Skeletal muscle tissue (tissue), 4 donors: ENCODE measurements around the gene LRRK1. TPM values are rescaled to one million over a fixed set of nuclear protein-coding genes. Genes with fewer than 3 reads are reported as not detected.

Experiments used
- H3K27ac ChIP-seq: one replicate; pipeline ENCODE4 v1.7.0; 2013; ENCODE audit warnings: mild to moderate bottlenecking, low read depth, low read length, inconsistent platforms
- H3K27me3 ChIP-seq, 3 donors: one replicate each; pipeline ENCODE4 v1.7.0; 2013; ENCODE audit warnings: low read length in 3 of 3; ENCODE audit not compliant: control insufficient read depth in 3 of 3, insufficient read depth in 3 of 3
- H3K36me3 ChIP-seq, 3 donors: one replicate each; pipeline ENCODE4 v1.7.0; 2013; ENCODE audit warnings: low read length in 3 of 3; ENCODE audit not compliant: control insufficient read depth in 3 of 3, insufficient read depth in 3 of 3
- H3K4me1 ChIP-seq, 3 donors: one replicate each; pipeline ENCODE4 v1.7.0; 2013; ENCODE audit warnings: low read length in 3 of 3, mild to moderate bottlenecking in 3 of 3; ENCODE audit not compliant: control insufficient read depth in 3 of 3, insufficient read depth in 3 of 3
- H3K4me3 ChIP-seq, 3 donors: one replicate each; pipeline ENCODE4 v1.7.0; 2013; ENCODE audit warnings: low read length in 3 of 3
- H3K9ac ChIP-seq, 3 donors: one replicate each; pipeline ENCODE4 v1.7.0; 2013; ENCODE audit warnings: low read length in 3 of 3, mild to moderate bottlenecking in 3 of 3, moderate library complexity in 2 of 3, low read depth in 1 of 3
- H3K9me3 ChIP-seq, 3 donors: one replicate each; pipeline ENCODE4 v1.7.0; 2013; ENCODE audit warnings: low read length in 3 of 3; ENCODE audit not compliant: control insufficient read depth in 3 of 3
- total RNA-seq: library from RNA; depleted of rRNA; stranded (reverse); fragments of >200 nt; gene quantifications from one replicate; pipeline ENCODE4 v1.2.3, GENCODE V29; 2014
- donor health status: Osteomylitis.

LRRK1 gene
- total RNA-seq, 1 donor from 2014 or later = 3.7 TPM

DNA sequence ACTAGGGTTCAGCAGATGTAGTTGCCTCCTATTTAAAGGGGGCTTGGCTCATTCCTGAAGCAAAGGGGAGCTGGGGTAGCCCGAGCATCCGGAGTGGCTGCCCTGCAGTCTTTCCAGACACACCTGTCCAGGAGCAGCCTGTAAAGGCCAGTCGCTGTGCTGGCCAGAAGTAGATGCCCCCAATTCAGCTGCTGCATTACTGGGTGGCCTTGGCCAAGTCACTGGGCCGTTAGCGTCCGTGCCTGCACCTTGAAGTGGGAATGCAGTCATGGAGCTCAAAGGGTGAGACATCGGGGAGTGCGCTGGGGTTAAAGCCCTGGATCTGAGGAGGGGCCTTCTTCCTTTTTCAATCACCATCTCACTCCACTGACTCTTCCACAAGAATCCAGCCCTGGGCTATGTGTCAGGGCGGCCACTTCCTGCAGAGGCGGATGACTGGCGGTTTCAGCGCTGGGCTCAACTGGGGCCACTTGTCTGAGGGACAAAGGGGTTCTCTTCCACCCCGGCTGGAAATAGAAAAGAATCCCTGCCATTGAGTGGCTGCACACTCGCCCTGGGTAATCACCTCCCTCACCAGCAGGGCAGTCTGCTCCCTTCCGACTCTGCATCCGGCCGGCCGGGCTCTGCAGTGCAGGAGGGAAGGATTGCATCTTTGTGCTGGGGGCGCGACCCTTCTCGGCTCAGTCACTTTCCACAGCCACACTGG lies 27.7 kb upstream of the LRRK1 start:
- H3K4me1 ChIP-seq = peaks cover 8 to 10% (median 9%) of the 10 kb centered on the region in 3 donors
- H3K9me3 ChIP-seq = no peaks in the 10 kb centered on the region
- H3K27me3 ChIP-seq = peaks cover 12 to 31% (median 19%) of the 10 kb centered on the region in 3 donors
- no peak overlapping the region for H3K4me3 ChIP-seq
- H3K36me3 ChIP-seq = peaks cover 0 to 3% (median 0%) of the 10 kb centered on the region in 3 donors
- no peak overlapping the region for H3K27ac ChIP-seq
- H3K9ac ChIP-seq = no peak overlapping the region

DNA sequence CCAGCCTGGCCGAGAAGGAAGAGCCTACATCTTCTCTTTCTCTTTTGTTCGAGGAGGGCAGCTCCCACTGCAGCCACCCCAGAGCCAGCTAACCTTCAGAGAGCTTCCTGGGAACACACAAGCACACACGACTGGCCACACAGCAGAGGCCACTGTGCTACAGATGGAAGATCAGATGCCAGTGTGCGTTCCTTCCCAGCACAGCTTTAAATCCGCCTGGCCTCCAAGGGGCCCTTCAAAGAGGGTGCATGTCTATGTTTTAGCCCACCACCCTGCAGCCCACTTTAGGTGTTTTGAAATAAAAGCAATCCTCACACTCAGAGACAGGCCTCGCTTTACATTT lies 27.2 kb upstream of the LRRK1 start:
- Histone ChIP-seq H3K9me3 (no peaks in the 10 kb centered on the region), H3K27me3 (peaks cover 12 to 31% (median 19%) of the 10 kb centered on the region in 3 donors)

DNA sequence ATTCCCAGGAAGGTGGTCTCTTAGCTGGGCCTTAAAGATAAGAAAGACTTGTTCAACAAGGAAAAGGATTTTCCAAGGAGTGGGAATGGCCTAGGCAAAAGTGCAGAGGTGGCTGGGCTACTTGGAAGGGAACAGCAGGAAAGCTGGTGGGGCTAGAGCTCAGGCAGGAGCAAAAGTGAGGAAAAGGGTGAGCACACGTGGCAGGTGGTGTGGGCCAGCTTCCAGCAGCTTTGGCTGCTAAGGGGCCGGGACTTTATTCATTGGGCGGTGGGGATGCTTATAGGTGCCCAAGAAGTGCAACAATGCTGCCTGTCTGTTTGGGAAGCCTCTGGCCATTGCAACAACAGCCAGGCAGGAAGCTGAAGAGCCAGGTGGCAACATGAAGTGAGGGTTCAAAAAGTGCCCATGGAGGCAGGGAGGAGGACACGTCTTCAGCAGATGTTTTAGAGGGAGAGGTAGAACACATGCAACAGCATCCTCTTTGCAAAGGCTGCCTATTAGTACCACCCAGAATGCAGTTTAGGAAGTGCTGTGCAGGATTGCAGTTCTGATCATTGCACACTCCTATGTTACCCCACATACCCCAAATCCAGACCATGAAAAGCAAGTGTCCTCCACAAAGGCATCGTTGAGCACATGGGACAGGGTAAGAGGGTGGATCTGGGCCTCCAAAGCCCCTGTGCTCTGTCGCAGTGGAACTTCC lies 25.7 kb upstream of the LRRK1 start:
- no peak overlapping the region for H3K9ac ChIP-seq
- H3K27me3 ChIP-seq = peaks cover 12 to 27% (median 19%) of the 10 kb centered on the region in 3 donors
- no peak overlapping the region for H3K4me3 ChIP-seq
- H3K4me1 ChIP-seq = peaks cover 8 to 10% (median 9%) of the 10 kb centered on the region in 3 donors
- H3K36me3 ChIP-seq = peaks cover 0 to 8% (median 0%) of the 10 kb centered on the region in 3 donors
- no peak overlapping the region for H3K27ac ChIP-seq
- H3K9me3 ChIP-seq = no peaks in the 10 kb centered on the region

More for the DNA sequence above, 27.2 kb upstream of the LRRK1 start:
- H3K4me3 ChIP-seq = no peak overlapping the region
- H3K4me1 ChIP-seq = peaks cover 8 to 10% (median 9%) of the 10 kb centered on the region in 3 donors
- H3K36me3 ChIP-seq = peaks cover 0 to 3% (median 0%) of the 10 kb centered on the region in 3 donors
- H3K27ac ChIP-seq = no peak overlapping the region
- H3K9ac ChIP-seq = no peak overlapping the region

DNA sequence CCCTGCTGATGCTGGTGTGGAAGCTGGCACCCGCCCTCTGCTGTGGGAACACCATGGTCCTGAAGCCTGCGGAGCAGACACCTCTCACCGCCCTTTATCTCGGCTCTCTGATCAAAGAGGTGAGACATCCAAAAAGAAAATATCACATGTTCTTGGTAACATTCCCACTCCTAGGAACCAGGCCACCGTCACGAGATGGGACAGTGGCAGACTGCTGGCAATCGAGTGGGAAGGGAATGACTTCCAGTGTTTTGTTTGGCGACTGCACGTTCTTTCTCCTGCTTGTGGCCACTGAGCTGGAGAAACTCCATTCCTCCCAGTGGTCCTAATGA lies 25.2 kb upstream of the LRRK1 start:
- Histone ChIP-seq H3K27ac (no peak overlapping the region), H3K4me1 (peaks cover 10 to 12% (median 11%) of the 10 kb centered on the region in 3 donors), H3K9ac (no peak overlapping the region), H3K36me3 (peaks cover 0 to 8% (median 0%) of the 10 kb centered on the region in 3 donors), H3K4me3 (no peak overlapping the region), H3K27me3 (peaks cover 12 to 23% (median 16%) of the 10 kb centered on the region in 3 donors), H3K9me3 (no peaks in the 10 kb centered on the region)

DNA sequence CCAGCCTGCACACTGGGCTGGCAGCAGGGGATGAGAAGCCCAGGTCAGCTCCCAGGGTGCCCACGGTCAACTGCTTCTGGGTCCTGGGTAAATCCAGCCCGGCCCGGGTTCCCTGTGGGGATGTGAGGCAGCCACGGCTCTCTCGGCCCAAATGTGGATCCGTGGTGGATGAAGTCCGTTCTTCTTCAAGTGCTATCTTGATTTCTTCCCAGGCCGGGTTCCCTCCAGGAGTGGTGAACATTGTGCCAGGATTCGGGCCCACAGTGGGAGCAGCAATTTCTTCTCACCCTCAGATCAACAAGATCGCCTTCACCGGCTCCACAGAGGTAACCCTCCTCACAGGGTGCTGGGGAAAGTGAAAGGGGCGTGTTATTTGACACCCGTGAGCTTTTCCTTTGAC lies 23.4 kb upstream of the LRRK1 start:
- H3K4me3 ChIP-seq = no peak overlapping the region
- no peak overlapping the region for H3K27ac ChIP-seq
- H3K9me3 ChIP-seq = no peaks in the 10 kb centered on the region
- H3K9ac ChIP-seq = no peak overlapping the region
- H3K36me3 ChIP-seq = peaks cover 0 to 8% (median 2%) of the 10 kb centered on the region in 3 donors
- peaks cover 4 to 13% (median 12%) of the 10 kb centered on the region in 3 donors for H3K27me3 ChIP-seq
- H3K4me1 ChIP-seq = peaks cover 14 to 17% (median 16%) of the 10 kb centered on the region in 3 donors

DNA sequence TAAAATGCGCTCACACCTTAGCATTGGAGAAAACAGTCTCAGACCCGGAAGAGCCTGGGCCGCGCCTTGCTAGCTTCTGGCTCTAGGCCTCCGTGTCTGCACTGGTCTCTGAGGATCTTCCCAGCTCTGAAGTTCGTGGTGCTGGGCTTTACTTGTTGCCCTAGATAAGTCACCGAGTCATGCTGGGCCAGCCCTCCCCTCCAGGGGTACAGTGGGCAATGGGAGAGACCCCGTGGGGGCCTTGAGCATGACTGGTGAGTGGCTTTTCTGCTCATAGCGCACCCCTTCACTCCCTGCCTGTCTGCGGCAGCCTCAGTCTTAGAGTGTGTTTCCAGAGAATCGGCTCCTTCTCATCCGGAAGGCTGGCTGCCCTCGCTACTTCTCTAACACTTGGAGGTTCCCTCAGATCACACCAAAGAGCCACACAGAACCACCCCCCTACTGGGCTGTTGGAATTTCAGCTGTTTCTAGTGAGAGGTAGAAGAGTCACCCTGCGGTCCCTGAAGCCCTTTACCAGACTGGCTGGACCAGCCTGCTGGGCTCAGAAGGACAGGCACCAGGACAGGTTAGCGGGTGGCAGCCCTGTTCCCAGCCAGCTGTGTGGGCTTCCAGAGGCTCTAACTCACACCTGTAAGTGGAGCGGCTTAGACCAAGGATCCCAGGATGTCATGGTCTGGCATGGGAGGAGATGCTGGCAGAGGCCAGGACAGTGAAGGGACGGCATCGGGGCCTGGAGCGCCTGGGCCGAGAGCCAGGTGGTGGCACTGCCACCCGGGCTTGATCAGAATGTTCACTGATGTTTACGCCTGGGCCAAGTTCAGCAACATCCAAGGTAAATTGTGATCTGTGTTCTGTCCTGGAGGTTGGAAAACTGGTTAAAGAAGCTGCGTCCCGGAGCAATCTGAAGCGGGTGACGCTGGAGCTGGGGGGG lies 21.7 kb upstream of the LRRK1 start:
- Histone ChIP-seq H3K4me3 (no peak overlapping the region), H3K4me1 (peaks cover 29 to 34% (median 32%) of the 10 kb centered on the region in 3 donors), H3K27me3 (peaks cover 0 to 5% (median 4%) of the 10 kb centered on the region in 3 donors), H3K9ac (no peak overlapping the region), H3K9me3 (no peaks in the 10 kb centered on the region), H3K27ac (no peak overlapping the region), H3K36me3 (peaks cover 0 to 8% (median 2%) of the 10 kb centered on the region in 3 donors)

DNA sequence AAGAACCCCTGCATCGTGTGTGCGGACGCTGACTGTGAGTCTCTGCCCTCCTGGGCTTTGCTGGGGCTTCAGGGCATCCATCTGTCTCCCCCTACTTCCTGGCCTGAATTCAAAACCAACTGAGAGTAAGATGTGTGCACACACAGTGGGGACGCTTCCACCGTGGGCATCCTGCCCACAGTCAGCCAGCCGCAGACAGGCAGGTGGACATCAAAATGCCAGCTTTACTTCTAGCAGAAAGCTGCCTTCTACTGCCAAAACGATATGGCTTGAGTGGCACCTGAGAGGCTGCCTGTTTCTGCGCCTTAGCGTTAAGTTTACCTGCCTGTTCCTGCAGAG lies 21.0 kb upstream of the LRRK1 start:
- Histone ChIP-seq H3K4me1 (peaks cover 34 to 38% (median 36%) of the 10 kb centered on the region in 3 donors), H3K9me3 (no peaks in the 10 kb centered on the region), H3K4me3 (no peak overlapping the region), H3K27me3 (peaks cover 0 to 5% (median 4%) of the 10 kb centered on the region in 3 donors), H3K9ac (no peak overlapping the region), H3K27ac (no peak overlapping the region), H3K36me3 (peaks cover 0 to 7% (median 2%) of the 10 kb centered on the region in 3 donors)

DNA sequence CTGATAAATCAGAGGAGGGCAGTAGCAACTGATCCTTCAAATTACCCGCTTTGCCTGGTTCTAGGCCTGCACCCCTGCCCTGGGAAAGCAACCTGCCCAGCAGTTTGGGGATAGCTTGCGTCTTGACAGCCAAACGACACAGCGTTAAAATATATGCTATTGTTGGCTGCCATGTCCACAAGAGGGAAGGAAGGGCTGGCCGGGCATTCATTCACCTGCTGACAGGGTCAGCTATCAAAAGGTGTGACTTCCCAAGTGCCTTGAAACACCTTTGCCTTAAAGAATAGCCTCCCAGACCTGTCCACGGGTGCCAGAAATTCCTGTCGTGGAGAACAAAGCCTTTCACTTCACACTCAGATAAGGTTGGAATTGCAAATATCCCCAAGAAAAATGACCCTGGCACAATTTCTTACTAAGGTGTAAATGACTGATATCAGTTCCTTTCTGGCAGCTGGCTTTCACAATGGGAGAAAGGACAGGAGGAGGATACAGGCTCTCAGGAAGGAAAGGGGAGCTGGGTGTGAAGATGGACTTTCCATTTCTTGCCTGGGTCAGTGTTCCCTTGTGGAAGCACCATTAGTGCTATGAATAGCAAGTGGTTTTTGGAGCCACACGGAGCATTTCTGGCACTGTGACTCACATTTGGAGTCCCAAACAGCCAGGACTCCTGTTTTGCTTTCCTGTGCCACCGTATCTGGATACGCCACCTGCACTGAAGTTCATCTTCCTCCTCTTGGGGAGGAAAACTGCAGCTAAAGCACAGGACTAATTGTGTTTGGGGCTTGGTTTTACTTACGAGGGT lies 20.3 kb upstream of the LRRK1 start:
- peaks cover 0 to 5% (median 2%) of the 10 kb centered on the region in 3 donors for H3K36me3 ChIP-seq
- H3K4me3 ChIP-seq = no peak overlapping the region
- peaks cover 0 to under 1% (median 0%) of the 10 kb centered on the region in 3 donors for H3K27me3 ChIP-seq
- H3K27ac ChIP-seq = no peak overlapping the region
- no peaks in the 10 kb centered on the region for H3K9me3 ChIP-seq
- no peak overlapping the region for H3K9ac ChIP-seq
- H3K4me1 ChIP-seq = peaks cover 36 to 38% (median 36%) of the 10 kb centered on the region in 3 donors

DNA sequence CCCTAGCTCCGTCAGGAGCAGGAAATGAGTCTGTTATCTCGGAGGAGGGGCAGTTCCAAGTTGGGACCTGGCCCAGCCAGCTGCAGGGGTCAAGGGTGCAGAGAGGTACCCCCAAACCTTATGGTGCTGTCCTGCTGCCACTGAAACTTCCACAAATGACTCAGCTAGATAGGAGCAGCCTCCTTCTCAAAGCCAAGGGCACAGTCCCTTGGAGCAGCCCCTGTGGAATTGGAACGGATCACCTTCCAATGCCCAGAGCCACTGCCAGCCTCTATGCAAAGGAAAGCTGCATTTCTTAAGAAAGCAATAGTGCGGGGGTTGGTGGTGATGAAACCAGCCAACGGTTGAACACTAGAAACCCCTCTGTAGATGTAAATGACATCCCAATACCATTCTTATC lies 19.6 kb upstream of the LRRK1 start:
- Histone ChIP-seq H3K9ac (no peak overlapping the region), H3K4me1 (peaks cover 36 to 38% (median 36%) of the 10 kb centered on the region in 3 donors), H3K27ac (no peak overlapping the region), H3K27me3 (no peaks in the 10 kb centered on the region), H3K4me3 (no peak overlapping the region), H3K9me3 (peaks cover 0 to 2% (median 0%) of the 10 kb centered on the region in 3 donors), H3K36me3 (peaks cover 0 to 5% (median 2%) of the 10 kb centered on the region in 3 donors)
